HG03442 (cell line): ENCODE measurements around the gene CLCN5.

Source experiments
- ATAC-seq: cut with Tn5 transposase; IDR thresholded peaks from one replicate; pipeline ENCODE4 v1.9.1; 2021; ENCODE audit warnings: mild to moderate bottlenecking, moderate library complexity; ENCODE audit not compliant: unreplicated experiment

CLCN5 gene

DNA sequence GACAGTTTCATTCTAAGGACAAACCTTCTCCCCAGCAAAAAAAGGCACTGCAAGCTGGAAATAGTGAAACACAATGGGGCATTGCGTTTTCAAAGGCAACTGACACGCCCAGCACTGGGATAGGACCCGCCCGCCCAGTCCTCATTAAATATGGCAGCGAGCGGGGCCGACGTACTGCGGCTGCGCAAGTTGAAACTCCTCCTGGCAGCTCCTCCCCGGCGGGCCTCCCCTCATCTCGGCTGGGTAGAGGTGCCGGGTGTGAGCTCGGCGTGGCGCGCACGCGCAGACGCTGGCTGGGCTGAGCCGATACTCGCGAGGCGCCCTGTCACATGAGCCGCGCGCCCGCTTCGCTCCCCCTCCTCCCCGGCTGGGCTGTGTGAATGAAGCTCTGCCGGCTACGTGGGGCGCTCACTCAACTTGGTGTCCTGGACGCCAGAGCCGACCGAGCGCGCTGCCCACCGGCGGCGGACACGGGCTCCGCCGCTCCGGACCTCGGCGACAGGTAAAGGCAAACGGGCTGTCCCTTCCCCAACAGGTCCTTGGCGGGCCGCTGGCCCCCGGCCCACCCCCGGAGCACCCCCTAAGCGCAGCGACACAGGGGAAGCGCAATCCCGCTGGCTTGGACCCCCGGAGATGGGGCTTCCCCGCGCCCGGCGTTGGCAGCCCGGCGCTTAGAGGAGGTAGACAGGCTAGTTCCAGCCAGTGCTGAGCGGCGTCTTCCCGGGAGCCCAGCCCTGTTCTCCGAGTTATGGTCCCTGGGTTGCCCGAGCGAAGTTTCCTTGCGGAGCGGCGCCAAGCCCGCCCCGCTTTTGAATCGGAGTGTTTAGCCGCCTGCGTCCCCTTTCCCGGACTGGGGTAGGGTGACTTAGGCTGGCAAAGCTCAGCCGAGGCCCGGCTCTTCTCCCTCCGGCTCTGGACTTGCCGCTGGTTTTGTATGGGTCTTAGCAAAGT lies at the start of gene CLCN5:
TSS of gene CLCN5 (plus strand) at position 306 of the 951 bp plus-strand sequence. CDS start 2,703 bp downstream, outside the sequence.
- peak; percentile 88 for ATAC-seq

DNA sequence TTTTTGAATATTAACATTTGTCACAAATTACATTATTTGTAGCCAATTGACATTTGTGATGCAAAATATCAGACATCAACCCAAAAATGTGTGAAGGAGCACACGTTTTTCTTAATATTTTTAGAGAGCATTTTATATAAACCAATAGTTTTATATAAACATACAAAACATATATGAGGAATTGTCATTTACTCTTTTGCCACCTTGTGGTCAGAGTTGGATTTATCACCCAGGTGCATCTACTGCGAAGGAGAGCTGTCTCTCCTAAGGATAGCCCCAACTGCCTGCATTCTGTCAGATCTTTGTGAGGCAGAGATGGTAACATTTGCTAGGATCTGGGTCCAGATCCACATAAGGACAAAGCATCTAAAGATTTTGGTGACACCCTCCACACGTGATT lies 45.6 kb upstream of the CLCN5 start:
- ATAC-seq = no peak

DNA sequence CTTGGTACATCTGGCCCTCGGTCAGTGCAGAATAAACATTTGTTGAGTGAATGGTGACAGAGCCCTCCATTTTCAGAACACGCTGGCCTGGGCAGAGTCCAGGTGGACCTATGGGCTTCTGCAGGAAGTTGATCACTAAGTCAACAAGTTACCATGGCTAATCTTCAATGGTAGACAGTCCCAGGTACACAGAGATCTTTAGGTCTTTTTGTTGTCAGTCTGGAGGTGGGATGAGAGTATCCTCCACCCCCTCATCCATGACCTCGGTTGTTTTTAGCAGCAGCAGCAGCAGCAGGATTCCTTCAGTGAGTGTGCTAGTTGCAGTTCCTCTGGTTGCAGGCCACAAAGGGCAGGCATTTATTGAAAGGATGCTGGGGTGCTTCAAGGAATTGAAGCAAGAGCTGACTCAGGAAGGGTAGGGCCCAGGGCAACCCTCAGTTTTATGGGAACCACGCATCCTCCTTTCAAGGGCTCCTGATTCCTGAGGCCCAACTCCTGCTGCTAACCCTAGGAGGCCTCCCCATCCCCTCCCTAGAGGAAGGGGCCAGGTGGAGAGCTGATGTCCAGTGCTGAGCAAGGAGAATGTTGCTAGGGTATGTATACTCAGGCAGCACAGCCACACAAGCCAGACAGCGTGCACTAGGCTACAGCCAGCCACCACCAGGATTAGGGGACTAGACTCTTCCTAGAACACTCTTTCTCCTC lies 44.8 kb upstream of the CLCN5 start:
- no peak for ATAC-seq

GRCh38 chrX:49878128-49878833 lies 44.1 kb upstream of the CLCN5 start:
- ATAC-seq = no peak

DNA sequence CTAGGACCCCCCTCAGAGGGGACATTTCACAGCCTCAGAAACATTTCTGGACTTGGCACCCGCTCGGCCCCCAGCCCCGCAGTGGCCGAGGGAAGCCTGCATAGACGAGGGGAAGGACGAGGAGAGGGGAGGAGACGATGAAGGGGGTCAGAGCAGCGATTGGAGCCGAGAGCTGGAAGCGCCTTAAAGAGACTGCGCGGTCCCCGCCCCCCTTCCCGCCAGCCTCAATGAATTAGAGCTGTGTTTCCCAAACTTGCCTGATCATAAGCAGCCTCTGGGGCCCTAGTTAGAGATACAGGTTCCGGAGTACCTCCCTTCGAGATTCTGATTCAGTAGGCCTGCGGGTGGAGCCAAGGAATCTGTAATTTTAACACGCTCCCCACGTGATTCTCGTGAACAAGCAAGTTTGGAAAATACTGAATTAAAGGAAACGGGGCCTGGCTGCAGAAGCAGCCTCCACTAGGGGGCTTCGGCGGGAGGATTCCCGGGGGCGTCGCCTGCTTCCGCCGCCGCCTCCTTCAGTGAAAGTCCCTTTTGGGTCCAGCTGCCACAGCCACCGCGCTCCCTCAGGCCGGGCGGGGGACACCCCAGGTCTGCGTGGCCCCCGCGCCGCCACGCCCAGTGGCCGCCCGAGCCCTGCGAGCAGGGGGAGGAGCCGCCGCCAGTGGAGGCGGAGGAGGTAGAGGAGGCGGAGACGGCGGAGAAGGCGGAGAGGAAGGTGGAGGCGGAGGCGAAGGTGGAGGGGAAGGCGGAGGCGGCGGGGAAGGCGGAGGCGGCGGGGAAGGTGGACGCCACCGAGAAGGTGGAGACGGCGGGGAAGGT lies 43.4 kb upstream of the CLCN5 start, which contains the start of gene USP27X:
TSS of gene USP27X (plus strand) at position 651 of the 822 bp plus-strand sequence. CDS start 824 bp downstream, outside the sequence.
- ATAC-seq = peak; percentile 87

GRCh38 chrX:49879656-49880277 lies 42.6 kb upstream of the CLCN5 start:
- no peak for ATAC-seq

DNA sequence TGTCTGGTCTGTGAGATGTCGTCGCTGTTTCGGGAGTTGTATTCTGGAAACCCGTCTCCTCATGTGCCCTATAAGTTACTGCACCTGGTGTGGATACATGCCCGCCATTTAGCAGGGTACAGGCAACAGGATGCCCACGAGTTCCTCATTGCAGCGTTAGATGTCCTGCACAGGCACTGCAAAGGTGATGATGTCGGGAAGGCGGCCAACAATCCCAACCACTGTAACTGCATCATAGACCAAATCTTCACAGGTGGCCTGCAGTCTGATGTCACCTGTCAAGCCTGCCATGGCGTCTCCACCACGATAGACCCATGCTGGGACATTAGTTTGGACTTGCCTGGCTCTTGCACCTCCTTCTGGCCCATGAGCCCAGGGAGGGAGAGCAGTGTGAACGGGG lies 41.7 kb upstream of the CLCN5 start:
- ATAC-seq = no peak

- ATAC-seq = peak; percentile 52
These were observed 38.0 kb upstream of the CLCN5 start for GRCh38 chrX:49884290-49884862.

DNA sequence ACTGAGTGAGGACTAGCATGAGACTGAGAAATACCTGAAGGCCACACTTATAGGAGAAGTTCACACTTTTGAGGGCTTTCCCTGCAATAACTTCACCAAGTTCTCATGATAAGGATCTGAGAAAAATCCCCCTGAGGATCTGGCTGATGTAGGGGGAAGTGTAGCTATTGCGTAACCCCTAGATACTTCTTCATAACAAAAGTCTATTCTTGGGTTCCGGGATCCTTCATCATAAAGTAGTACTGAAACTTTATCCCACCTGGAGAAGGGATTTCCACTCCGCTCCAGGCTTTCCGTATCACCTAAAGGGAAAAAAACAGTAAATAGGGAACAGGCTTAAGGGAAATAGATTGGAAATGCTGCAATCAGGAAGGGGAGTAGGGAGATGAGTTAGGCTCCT lies 29.9 kb upstream of the CLCN5 start:
- no peak for ATAC-seq

- ATAC-seq = no peak
These were observed 25.4 kb upstream of the CLCN5 start for GRCh38 chrX:49896951-49897350.

DNA sequence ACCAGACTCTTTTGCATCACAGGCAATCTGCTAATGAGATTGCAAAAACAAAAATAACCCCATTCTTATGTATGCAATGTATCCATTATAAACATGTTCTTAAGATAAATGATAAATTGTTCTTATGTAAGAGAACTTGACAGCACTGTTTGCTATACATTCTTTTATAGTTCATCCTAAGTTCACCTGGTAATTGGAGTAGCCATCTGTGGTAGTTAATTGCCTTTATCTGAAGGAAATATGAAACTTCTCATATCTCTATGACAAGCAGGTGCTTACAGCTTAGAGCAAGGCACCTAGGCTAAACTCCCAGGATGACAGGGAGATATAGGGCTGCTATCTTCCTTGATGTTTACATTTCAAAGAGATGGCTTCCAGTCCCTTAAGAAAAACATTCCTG lies 21.3 kb upstream of the CLCN5 start:
- no peak for ATAC-seq

GRCh38 chrX:49910344-49910743 lies 12.1 kb upstream of the CLCN5 start:
- peak; percentile 57 for ATAC-seq

GRCh38 chrX:49912086-49912485 lies 10.3 kb upstream of the CLCN5 start:
- ATAC-seq = no peak

DNA sequence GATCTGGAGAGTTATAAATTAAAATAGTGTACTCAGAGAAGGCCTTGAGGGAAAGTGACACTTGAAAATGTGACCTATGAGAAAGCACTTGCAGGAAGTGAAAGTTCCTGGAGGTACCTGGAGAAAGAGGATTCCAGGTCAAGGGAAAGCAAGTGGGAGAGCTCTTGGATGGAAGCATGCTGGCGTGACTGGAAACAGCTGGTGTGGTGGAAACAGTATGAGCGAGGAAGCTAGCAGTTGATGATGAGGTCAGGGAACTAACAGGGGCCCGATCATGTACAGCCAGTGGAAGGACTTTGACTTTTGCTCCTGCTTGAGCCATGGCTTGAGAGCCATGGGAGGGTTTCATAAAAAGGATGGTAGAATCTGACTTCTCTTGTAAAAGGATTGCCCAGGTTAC lies 9.5 kb upstream of the CLCN5 start:
- no peak for ATAC-seq

- ATAC-seq = no peak
These were observed 6.8 kb upstream of the CLCN5 start for GRCh38 chrX:49915361-49916222.

- no peak for ATAC-seq
These were observed 2.8 kb upstream of the CLCN5 start for GRCh38 chrX:49919617-49920016.

DNA sequence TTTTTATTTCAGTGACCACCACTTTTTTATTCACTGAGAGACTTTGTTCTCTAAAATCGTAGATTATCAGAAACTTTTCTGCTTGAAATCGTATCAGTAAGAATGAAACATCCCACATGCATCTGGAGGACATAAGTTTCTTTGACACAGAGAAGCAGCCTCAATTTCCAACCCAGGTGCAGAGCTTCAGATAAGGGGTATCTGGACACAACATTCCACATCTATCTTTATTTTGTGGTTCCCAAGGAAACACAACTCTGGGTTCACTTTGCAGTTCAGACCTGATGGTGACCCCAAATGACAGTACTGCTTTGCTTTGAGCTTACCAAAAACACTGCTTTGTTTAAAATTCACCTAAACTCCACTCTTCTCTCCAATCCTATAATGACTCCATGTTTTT lies 1.3 kb upstream of the CLCN5 start:
- no peak for ATAC-seq

- ATAC-seq = no peak
These were observed 2.8 kb downstream of the CLCN5 start for GRCh38 chrX:49925176-49925575.

DNA sequence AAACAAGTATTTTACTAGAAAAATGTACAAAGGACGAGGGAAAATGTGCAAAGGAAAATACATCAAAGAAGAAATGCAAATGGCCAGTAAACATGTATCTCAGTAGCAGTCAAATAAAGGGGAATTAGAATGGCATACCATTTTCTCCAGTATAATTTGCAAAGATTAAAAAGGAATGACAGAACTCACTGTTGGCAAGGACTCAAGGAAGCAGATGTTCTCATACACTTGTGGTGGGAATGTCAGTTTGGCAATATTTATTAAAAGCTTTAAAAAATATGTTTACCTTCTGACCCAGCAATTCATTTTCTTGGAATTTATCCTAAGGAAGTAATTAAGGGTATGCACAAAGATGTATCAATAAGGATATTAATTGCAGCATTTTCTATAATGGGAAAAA lies 7.6 kb downstream of the CLCN5 start:
- no peak for ATAC-seq
